Activated CD4-positive, alpha-beta memory T cell treated with anti-CD3 and anti-CD28 coated beads for 36 hours (primary cell): ENCODE measurements around the gene SFXN5. TPM values are rescaled to one million over a fixed set of nuclear protein-coding genes. Genes with fewer than 3 reads are reported as not detected.

Experiments used
- CTCF ChIA-PET: fragments of 350-600 bp; sonication (Branson Sonifier 250); formaldehyde crosslinking; loops from one replicate; lab custom pipeline; 2021; ENCODE audit warnings: antibody characterized with exemption, inconsistent platforms; lab: Charles Lee
- POLR2A ChIA-PET: fragments of 350-600 bp; sonication (Branson Sonifier 250); formaldehyde crosslinking; loops from one replicate; lab custom pipeline; 2021; ENCODE audit warnings: antibody characterized with exemption; lab: Charles Lee
- DNase-seq: peaks from one replicate; pipeline ENCODE4 v3.0.0-alpha.2; 2020
- H3K27ac Mint-ChIP-seq: one replicate; pipeline ENCODE4 v1.8.0; 2021; ENCODE audit warnings: mixed read lengths
- H3K27me3 Mint-ChIP-seq: one replicate; pipeline ENCODE4 v1.8.0; 2021; ENCODE audit warnings: mixed read lengths
- H3K36me3 Mint-ChIP-seq: one replicate; pipeline ENCODE4 v1.8.0; 2021; ENCODE audit warnings: mixed read lengths
- H3K4me1 Mint-ChIP-seq: one replicate; pipeline ENCODE4 v1.8.0; 2021; ENCODE audit warnings: low read depth, mixed read lengths
- H3K4me3 Mint-ChIP-seq: one replicate; pipeline ENCODE4 v1.8.0; 2021; ENCODE audit warnings: mild to moderate bottlenecking, mixed read lengths
- H3K9me3 Mint-ChIP-seq: one replicate; pipeline ENCODE4 v1.8.0; 2021; ENCODE audit warnings: mixed read lengths
- intact Hi-C: fragments of 100-400 bp; cut with micrococcal nuclease; formaldehyde crosslinking; loops from one replicate; pipeline ENCODE4 v1.15.1; 2023
- total RNA-seq, 2 experiments: library from RNA; stranded (reverse); gene quantifications; one replicate each; pipeline ENCODE4 v1.2.3, GENCODE V29; 2021

Gene SFXN5
- total RNA-seq, 2 experiments from 2014 or later: 4.5 to 7.6 TPM

- Mint-ChIP-seq H3K36me3 (no peaks in the 10 kb centered on the region), H3K9me3 (no peaks in the 10 kb centered on the region), H3K27me3 (no peaks in the 10 kb centered on the region), H3K4me3 (no peak overlapping the region), H3K4me1 (no peaks in the 10 kb centered on the region), H3K27ac (no peak overlapping the region)
- CTCF ChIA-PET: interaction anchor here (0.6 to 7.3 kb wide), 13 partner anchors 10 to 219 kb away, joined by 3 to 113 read pairs (median 4); partner anchors contain the start of gene SMYD5
- intact Hi-C loops: loop anchor here (1.0 to 5.0 kb wide), 4 partner anchors 79 to 184 kb away; partner anchors contain the start of gene SFXN5
- POLR2A ChIA-PET: no interaction called here
- peak; percentile 40 for DNase-seq
These were observed 78.2 kb downstream of the SFXN5 start for GRCh38 chr2:72993147-72993932.

DNA sequence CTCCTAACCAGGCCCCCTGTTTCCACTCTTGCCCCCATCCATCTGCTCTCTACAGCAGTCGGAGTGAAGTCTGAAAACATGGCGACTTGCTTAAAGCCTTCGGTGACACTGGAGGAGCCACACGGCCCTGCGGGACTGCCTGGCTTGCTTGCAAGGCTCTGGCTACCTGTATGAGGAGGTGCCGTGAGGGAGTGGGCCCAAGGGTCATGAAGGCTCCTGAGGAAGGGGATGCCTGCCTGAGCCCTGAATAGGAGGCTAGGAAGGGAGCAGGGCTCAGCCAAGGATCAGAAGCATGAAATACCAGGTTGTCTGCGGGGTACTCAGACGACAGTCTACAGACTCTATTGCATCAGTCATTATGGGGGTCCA, 78.8 kb downstream of the SFXN5 start:
- no peak for DNase-seq
- Mint-ChIP-seq H3K4me3 (no peak overlapping the region), H3K9me3 (no peaks in the 10 kb centered on the region), H3K36me3 (no peaks in the 10 kb centered on the region), H3K27me3 (no peaks in the 10 kb centered on the region), H3K4me1 (no peaks in the 10 kb centered on the region), H3K27ac (no peak overlapping the region)
- POLR2A ChIA-PET: no interaction called here
- intact Hi-C loops: loop anchor here (1.0 to 5.0 kb wide), 4 partner anchors 80 to 185 kb away; partner anchors contain the start of gene SFXN5
- CTCF ChIA-PET: interaction anchor here (0.9 to 7.3 kb wide), 14 partner anchors 13 to 220 kb away, joined by 3 to 113 read pairs (median 5); partner anchors contain the start of genes SMYD5 and SPR

DNA sequence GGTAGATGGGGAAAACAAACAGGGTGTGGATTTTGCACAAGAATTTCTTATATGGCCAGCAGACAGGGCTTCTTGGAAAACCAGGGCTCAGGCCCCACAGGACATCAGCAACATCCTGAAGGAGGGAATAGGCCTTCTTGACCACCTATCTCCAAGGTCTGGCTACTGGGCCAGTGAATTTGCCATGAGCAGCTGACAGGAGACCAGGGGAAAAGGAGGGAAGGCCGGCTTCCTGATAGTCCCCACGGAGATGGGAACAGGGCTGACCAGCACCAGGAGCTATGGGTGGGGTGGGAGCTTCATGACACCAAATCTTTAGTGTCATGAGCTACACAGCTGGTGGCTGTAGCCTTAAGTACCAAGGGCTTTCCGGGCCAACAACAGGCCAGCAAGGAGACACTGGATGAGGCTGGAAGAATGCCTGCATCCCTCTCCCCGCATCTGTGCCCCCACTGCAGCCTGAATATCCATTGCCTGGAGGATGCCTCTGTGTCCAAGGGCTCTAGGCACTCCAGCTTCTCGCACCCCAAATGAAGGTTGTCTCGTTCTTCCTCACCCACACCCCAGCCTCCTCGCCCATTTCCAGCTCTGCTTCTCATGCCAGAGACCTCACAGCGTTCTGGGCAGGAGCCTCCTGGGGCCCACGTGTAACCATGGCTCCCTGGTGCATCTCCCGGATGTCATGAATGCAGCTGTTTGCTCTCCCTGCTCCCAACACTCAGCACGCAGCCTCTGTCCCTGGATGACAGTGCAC, 79.4 kb downstream of the SFXN5 start:
- Mint-ChIP-seq H3K27ac (no peak overlapping the region), H3K4me1 (no peaks in the 10 kb centered on the region), H3K9me3 (no peaks in the 10 kb centered on the region), H3K36me3 (no peaks in the 10 kb centered on the region), H3K4me3 (no peak overlapping the region), H3K27me3 (no peaks in the 10 kb centered on the region)
- ChIA-PET POLR2A (no interaction called here), CTCF (interaction anchor here (0.7 to 7.3 kb wide), 19 partner anchors 12 to 221 kb away, joined by 3 to 113 read pairs (median 3); partner anchors contain the start of genes SMYD5 and SPR)
- intact Hi-C loops: loop anchor here (5.0 kb wide), 2 partner anchors 80 to 95 kb away; partner anchors contain the start of gene SFXN5
- DNase-seq: no peak

- ChIA-PET POLR2A (no interaction called here), CTCF (interaction anchor here (0.7 to 7.3 kb wide), 16 partner anchors 11 to 221 kb away, joined by 3 to 113 read pairs (median 4); partner anchors contain the start of genes SMYD5 and SPR)
- H3K27me3 Mint-ChIP-seq: no peaks in the 10 kb centered on the region
- no peak overlapping the region for H3K27ac Mint-ChIP-seq
- H3K4me1 Mint-ChIP-seq: no peaks in the 10 kb centered on the region
- no peak for DNase-seq
- intact Hi-C loops: loop anchor here (5.0 kb wide), 2 partner anchors 81 to 96 kb away; partner anchors contain the start of gene SFXN5
- no peak overlapping the region for H3K4me3 Mint-ChIP-seq
- H3K9me3 Mint-ChIP-seq: no peaks in the 10 kb centered on the region
- H3K36me3 Mint-ChIP-seq: no peaks in the 10 kb centered on the region
These were observed 80.1 kb downstream of the SFXN5 start for GRCh38 chr2:72991439-72991725.

DNA sequence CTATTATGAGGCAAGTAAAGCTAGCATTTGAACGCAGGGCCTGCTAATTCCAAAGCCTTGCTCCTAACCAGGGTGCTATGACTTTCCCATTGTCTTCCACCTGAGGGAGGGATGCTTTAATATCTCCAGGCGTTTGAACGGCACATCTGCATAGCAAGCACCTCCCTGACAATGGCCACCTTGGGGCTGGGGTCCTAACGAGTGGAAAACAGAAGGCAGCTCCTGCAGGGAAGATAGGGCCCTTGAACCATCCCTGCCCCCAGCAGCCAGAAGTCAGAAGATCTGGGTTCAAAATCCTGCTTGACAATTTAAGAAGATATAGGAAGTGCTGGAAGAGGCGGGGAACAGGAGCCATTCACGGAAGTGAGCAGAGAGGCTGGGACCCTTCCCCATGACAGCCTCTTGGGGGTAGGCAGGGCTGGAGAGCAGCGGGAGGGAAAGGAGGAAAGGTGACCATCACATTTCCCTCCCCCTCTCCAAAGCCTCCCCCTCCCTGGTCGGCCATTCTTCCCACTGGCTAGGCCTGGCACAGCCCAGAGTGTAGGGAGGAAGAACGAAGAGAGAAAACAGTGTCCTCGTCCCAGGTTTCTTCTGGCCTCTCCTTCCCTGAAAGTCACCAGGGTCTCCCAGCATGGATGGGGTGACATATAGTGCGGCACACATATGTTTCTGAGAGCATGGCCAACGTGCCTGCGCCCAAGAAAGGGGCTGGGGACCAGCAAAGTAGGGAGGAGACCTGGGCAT, 80.6 kb downstream of the SFXN5 start:
- H3K9me3 Mint-ChIP-seq: no peaks in the 10 kb centered on the region
- no peaks in the 10 kb centered on the region for H3K4me1 Mint-ChIP-seq
- POLR2A ChIA-PET: no interaction called here
- CTCF ChIA-PET: interaction anchor here (0.7 to 7.3 kb wide), 9 partner anchors 17 to 189 kb away, joined by 3 to 113 read pairs (median 4); partner anchors contain the start of gene SPR
- H3K4me3 Mint-ChIP-seq: no peak overlapping the region
- no peak overlapping the region for H3K27ac Mint-ChIP-seq
- no peak for DNase-seq
- H3K27me3 Mint-ChIP-seq: no peaks in the 10 kb centered on the region
- no peaks in the 10 kb centered on the region for H3K36me3 Mint-ChIP-seq
- intact Hi-C loops: loop anchor here (5.0 kb wide), 2 partner anchors 81 to 96 kb away; partner anchors contain the start of gene SFXN5

DNA sequence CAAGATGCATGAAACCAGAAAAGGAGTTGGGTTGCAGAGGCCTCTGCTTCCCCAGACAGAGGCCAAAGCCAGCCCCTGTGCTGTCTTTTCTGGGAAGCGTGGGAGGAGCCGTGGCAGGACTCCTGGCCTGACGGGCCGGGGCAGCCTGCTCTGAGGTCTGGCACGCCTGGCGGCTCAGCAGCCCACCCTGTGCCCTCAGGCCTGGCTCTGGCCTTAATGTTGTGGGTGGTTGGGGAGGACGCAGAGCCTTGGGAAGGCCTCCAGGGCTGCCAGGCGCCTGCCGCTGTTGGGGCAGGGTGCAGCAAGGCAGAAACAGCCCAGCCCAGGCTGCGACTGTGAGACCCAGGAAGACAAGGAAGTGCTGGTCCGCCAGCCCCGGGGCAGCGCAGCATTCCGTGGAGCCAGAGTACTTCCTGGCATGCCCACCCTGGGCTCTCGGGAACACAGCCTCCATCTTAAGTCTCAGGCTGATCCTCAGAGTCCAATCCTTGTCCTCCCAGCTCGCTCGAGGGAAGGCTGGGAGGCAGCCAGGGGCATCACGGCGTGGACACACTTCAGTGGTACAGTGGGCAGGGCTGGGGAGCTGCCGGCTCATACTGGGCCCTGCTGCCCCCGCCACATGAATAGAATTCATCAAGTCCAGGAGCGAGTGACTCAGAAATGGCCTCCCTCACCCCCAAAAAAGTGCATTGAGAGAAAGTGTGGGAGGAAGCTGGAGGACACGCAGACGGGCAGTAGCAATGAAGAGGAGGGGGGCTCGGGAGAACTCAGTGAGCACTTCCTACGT, 81.5 kb downstream of the SFXN5 start:
- ChIA-PET POLR2A (no interaction called here), CTCF (interaction anchor here (1.0 to 1.5 kb wide), 2 partner anchors 188 to 190 kb away, joined by 4 to 5 read pairs; no protein-coding TSS in a partner anchor)
- H3K27ac Mint-ChIP-seq: no peak overlapping the region
- DNase-seq: no peak
- H3K36me3 Mint-ChIP-seq: no peaks in the 10 kb centered on the region
- H3K27me3 Mint-ChIP-seq: no peaks in the 10 kb centered on the region
- intact Hi-C loops: loop anchor here (5.0 kb wide), 2 partner anchors 82 to 97 kb away; partner anchors contain the start of gene SFXN5
- H3K4me3 Mint-ChIP-seq: no peak overlapping the region
- no peaks in the 10 kb centered on the region for H3K4me1 Mint-ChIP-seq
- H3K9me3 Mint-ChIP-seq: no peaks in the 10 kb centered on the region

GRCh38 chr2:72988726-72989273, 82.7 kb downstream of the SFXN5 start:
- Mint-ChIP-seq H3K27me3 (no peaks in the 10 kb centered on the region), H3K36me3 (no peaks in the 10 kb centered on the region), H3K27ac (no peak overlapping the region), H3K4me3 (no peak overlapping the region), H3K4me1 (no peaks in the 10 kb centered on the region), H3K9me3 (no peaks in the 10 kb centered on the region)
- peak; percentile 1 for DNase-seq
- ChIA-PET CTCF (interaction anchor here (1.5 to 1.7 kb wide), 2 partner anchors 97 to 189 kb away, joined by 5 to 6 read pairs; no protein-coding TSS in a partner anchor), POLR2A (no interaction called here)
- intact Hi-C loops: no loop called here

- no peak for DNase-seq
- POLR2A ChIA-PET: no interaction called here
- Mint-ChIP-seq H3K4me3 (no peak overlapping the region), H3K4me1 (no peaks in the 10 kb centered on the region), H3K36me3 (no peaks in the 10 kb centered on the region), H3K27ac (no peak overlapping the region), H3K27me3 (no peaks in the 10 kb centered on the region), H3K9me3 (no peaks in the 10 kb centered on the region)
- CTCF ChIA-PET: interaction anchor here (1.5 to 1.7 kb wide), 2 partner anchors 96 to 189 kb away, joined by 5 to 6 read pairs; no protein-coding TSS in a partner anchor
- intact Hi-C loops: no loop called here
These were observed 83.5 kb downstream of the SFXN5 start for GRCh38 chr2:72988041-72988440.

- no peaks in the 10 kb centered on the region for H3K36me3 Mint-ChIP-seq
- H3K4me1 Mint-ChIP-seq: no peaks in the 10 kb centered on the region
- H3K4me3 Mint-ChIP-seq: no peak overlapping the region
- no peak overlapping the region for H3K27ac Mint-ChIP-seq
- no peak for DNase-seq
- H3K27me3 Mint-ChIP-seq: no peaks in the 10 kb centered on the region
- ChIA-PET POLR2A (no interaction called here), CTCF (interaction anchor here (1.2 to 2.8 kb wide), 2 partner anchors 12 to 191 kb away, joined by 3 to 12 read pairs; no protein-coding TSS in a partner anchor)
- H3K9me3 Mint-ChIP-seq: no peaks in the 10 kb centered on the region
- intact Hi-C loops: no loop called here
These were observed 85.4 kb downstream of the SFXN5 start for GRCh38 chr2:72985891-72986683.

GRCh38 chr2:72985136-72985535, 86.4 kb downstream of the SFXN5 start:
- no peak for DNase-seq
- Mint-ChIP-seq H3K4me3 (no peak overlapping the region), H3K4me1 (no peaks in the 10 kb centered on the region), H3K9me3 (no peaks in the 10 kb centered on the region), H3K36me3 (no peaks in the 10 kb centered on the region), H3K27ac (no peak overlapping the region), H3K27me3 (no peaks in the 10 kb centered on the region)
- CTCF ChIA-PET: interaction anchor here (1.1 to 2.8 kb wide), 2 partner anchors 11 to 192 kb away, joined by 4 to 12 read pairs; no protein-coding TSS in a partner anchor
- POLR2A ChIA-PET: no interaction called here
- intact Hi-C loops: no loop called here
